K562 (cell line): ENCODE measurements around the gene ZNF335. TPM values are rescaled to one million over a fixed set of nuclear protein-coding genes. Genes with fewer than 3 reads are reported as not detected.

Source experiments
- CBX8 ChIP-seq: fragments of 200-600 bp; sonication (generic); IDR thresholded peaks from 2 replicates; pipeline ENCODE4 v1.6.1; 2012; ENCODE audit warnings: borderline replicate concordance, mixed run types, low read depth, mild to moderate bottlenecking, moderate library complexity, mixed read lengths, low read length, control low read depth, inconsistent platforms; ENCODE audit not compliant: poor library complexity, severe bottlenecking; ENCODE audit errors: extremely low read depth
- CHD1 ChIP-seq: fragments of 200-600 bp; sonication (generic); IDR thresholded peaks from one replicate; pipeline ENCODE4 v1.6.1; 2012; ENCODE audit warnings: mild to moderate bottlenecking, moderate library complexity, low read length, inconsistent platforms
- ETV1 ChIP-seq: fragments of 450-650 bp; conservative IDR thresholded peaks from 2 replicates; pipeline ENCODE4 v1.6.1; 2016; ENCODE audit warnings: missing genetic modification characterization, control low read depth, low read depth, missing compliant biosample characterization
- ETV6 ChIP-seq, 3 experiments: fragments of 150-350 bp in 1 of 3; sonication (generic) in 1 of 3; formaldehyde crosslinking in 1 of 3; IDR thresholded peaks; 2 replicates each; pipeline versions ENCODE4 v1.6.1 to v1.8.0; 2014 to 2022; ENCODE audit warnings: borderline replicate concordance in 2 of 3, low read depth in 2 of 3, antibody characterized with exemption in 1 of 3, low read length in 1 of 3, mild to moderate bottlenecking in 1 of 3, missing genetic modification reagents in 1 of 3
- FOSL1 ChIP-seq: fragments of 200-800 bp; sonication (Bioruptor generic); conservative IDR thresholded peaks from 2 replicates; pipeline ENCODE4 v1.6.1; 2016; ENCODE audit warnings: missing genetic modification characterization, missing compliant biosample characterization
- HLTF ChIP-seq: fragments of 450-650 bp; IDR thresholded peaks from 2 replicates; pipeline ENCODE4 v1.6.1; 2016
- IFI16 ChIP-seq: fragments of 250-450 bp; sonication (Bioruptor Pico); IDR thresholded peaks from 2 replicates; pipeline ENCODE4 v2.1.2; 2022; ENCODE audit warnings: mild to moderate bottlenecking, inconsistent platforms
- KHSRP ChIP-seq: fragments of 450-650 bp; IDR thresholded peaks from 2 replicates; pipeline ENCODE4 v1.6.1; 2017
- MTA3 ChIP-seq: fragments of 450-650 bp; formaldehyde crosslinking; IDR thresholded peaks from 2 replicates; pipeline ENCODE4 v1.6.1; 2017; ENCODE audit warnings: mild to moderate bottlenecking, borderline replicate concordance
- NR2C1 ChIP-seq, 2 experiments: fragments of 450-650 bp; IDR thresholded peaks; 2 replicates each; pipeline ENCODE4 v1.6.1; 2017; ENCODE audit warnings: mild to moderate bottlenecking in 2 of 2, antibody characterized with exemption in 1 of 2, inconsistent platforms in 1 of 2, missing compliant biosample characterization in 1 of 2, missing genetic modification characterization in 1 of 2
- OTX1 ChIP-seq: fragments of 450-650 bp; formaldehyde crosslinking; IDR thresholded peaks from 2 replicates; pipeline ENCODE4 v1.4.0; 2022; ENCODE audit warnings: mild to moderate bottlenecking
- XRCC5 ChIP-seq: fragments of 200-400 bp; formaldehyde crosslinking; IDR thresholded peaks from 2 replicates; pipeline ENCODE4 v1.6.1; 2017; ENCODE audit warnings: low read depth, mild to moderate bottlenecking, low read length
- ZEB2 ChIP-seq: fragments of 450-650 bp; IDR thresholded peaks from 2 replicates; pipeline ENCODE4 v1.6.1; 2016
- ZNF224 ChIP-seq: sonication (generic); formaldehyde crosslinking; IDR thresholded peaks from 2 replicates; pipeline ENCODE4 v1.8.0; 2022; ENCODE audit warnings: mild to moderate bottlenecking, missing genetic modification reagents
- ZNF408 ChIP-seq: fragments of 250-450 bp; sonication (Bioruptor Pico); IDR thresholded peaks from 2 replicates; pipeline ENCODE4 v1.4.0; 2020; ENCODE audit warnings: low read depth, mild to moderate bottlenecking, moderate library complexity
- polyA plus RNA-seq, 8 experiments: library from polyadenylated mRNA; depleted of rRNA in 4 of 8; stranded (reverse) in 5 of 8; unstranded in 3 of 8; fragments of >200 nt; fragmentation: Nextera tagmentation in 2 of 8; fragmentation: Illumina TruSeq in 1 of 8; extraction: Ambion mirVana in 2 of 8; extraction: Trizol in 1 of 8; gene quantifications; 2 replicates each; pipeline versions ENCODE4 v1.2.1 to v1.2.3, GENCODE V29; 2011 to 2014; ENCODE audit warnings: inconsistent platforms in 1 of 8, missing spikeins in 1 of 8
- total RNA-seq, 7 experiments: library from RNA; depleted of rRNA in 6 of 7; stranded (reverse); fragments of >200 nt in 6 of 7; fragmentation: Illumina TruSeq in 2 of 7; extraction: Trizol in 2 of 7; gene quantifications; 2 replicates each; pipeline versions ENCODE4 v1.2.1 to v1.2.3, GENCODE V29; 2011 to 2021; ENCODE audit warnings: low replicate concordance in 1 of 7
- TF ChIP-seq, protein P1 (sequence below): fragments of 450-650 bp; IDR thresholded peaks from 2 replicates; pipeline ENCODE4 v1.6.1; 2018; ENCODE audit warnings: mild to moderate bottlenecking, low read depth; ENCODE audit not compliant: partially characterized antibody
- TF ChIP-seq, protein P2 (sequence below): IDR thresholded peaks from 2 replicates; pipeline ENCODE4 v1.6.1; 2016; ENCODE audit warnings: missing genetic modification characterization, missing compliant biosample characterization
- TF ChIP-seq, protein P3 (sequence below): sonication (generic); formaldehyde crosslinking; IDR thresholded peaks from 2 replicates; pipeline ENCODE4 v1.8.1; 2022; ENCODE audit warnings: missing genetic modification reagents
- TF ChIP-seq, protein P4 (sequence below): sonication (generic); formaldehyde crosslinking; IDR thresholded peaks from 2 replicates; pipeline ENCODE4 v1.9.0; 2022; ENCODE audit warnings: mild to moderate bottlenecking, missing genetic modification reagents
- TF ChIP-seq, protein P5 (sequence below): fragments of 450-650 bp; IDR thresholded peaks from one replicate; pipeline ENCODE4 v1.6.1; 2018; ENCODE audit warnings: mild to moderate bottlenecking, moderate library complexity; ENCODE audit not compliant: partially characterized antibody

ZNF335 gene
- total and polyA plus RNA-seq, 9 of the 15 experiments (the other 6 are each of a cell fraction or from before 2014, with no cell fraction given) = 0.39 to 16.0 (median 7.6) TPM

DNA sequence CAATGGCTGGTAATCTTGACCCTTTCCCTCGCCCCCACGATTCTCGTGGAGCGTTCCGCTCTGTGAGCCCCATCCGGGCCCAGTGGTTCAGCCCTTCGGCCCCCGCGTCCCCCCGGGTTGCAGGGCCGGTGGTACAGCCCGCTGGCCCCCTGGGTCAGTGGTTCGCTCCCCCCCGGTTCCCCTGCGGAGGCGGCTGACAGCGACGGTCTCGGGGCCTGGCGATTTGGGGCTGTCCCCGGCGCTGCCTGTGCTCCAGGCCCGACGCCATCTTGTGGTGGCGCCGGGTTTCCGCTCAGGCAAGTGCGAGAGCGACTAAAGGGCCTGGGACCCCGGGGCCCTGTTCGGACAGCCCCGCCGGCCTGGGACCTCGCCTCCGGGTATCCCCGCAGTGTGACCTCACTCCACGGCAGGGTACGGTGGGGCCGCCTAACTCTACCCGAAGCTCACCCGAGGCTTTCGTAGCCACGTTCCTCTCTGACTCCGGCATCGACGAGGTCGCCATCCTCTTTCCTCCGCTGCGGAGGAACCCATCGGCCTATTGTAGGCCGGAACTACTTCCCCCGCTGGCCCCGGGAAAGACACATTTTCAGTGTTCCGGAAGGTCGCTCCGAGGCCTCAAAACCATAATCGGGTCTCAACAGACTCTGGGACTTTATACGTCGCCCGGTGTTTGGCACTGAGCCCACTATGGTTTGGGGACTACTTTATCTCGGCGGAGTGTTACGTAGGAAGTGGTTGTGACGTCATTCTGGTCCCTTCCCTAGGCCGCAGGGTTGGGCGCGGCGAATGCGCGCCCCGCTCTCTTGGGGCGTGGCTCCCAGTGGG, at the start of gene ZNF335 (continued):
- TF ChIP-seq, protein P1, sequence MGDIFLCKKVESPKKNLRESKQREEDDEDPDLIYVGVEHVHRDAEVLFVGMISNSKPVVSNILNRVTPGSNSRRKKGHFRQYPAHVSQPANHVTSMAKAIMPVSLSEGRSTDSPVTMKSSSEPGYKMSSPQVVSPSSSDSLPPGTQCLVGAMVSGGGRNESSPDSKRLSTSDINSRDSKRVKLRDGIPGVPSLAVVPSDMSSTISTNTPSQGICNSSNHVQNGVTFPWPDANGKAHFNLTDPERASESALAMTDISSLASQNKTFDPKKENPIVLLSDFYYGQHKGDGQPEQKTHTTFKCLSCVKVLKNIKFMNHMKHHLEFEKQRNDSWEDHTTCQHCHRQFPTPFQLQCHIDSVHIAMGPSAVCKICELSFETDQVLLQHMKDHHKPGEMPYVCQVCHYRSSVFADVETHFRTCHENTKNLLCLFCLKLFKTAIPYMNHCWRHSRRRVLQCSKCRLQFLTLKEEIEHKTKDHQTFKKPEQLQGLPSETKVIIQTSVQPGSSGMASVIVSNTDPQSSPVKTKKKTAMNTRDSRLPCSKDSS = no peak
- TF ChIP-seq OTX1 (0 out of 2 replicates have a peak, but pooled peaks have one; percentile 26), KHSRP (peak; percentile 97), CBX8 (no peak), ZEB2 (no peak), XRCC5 (peak; percentile 62; the same call in 1 of the 2 replicates), MTA3 (peak; percentile 97), IFI16 (peak; percentile 64; the same call in 1 of the 2 replicates), ZNF408 (CRISPR knock-in tag) (no peak), ETV1 (tag) (peak; percentile 96), CHD1 (peak; percentile 11), NR2C1 (IDR thresholded peaks at IDR 0.05) (peak; percentile 79), NR2C1 (tag; IDR thresholded peaks at IDR 0.05) (peak; percentile 63), ETV6 (IDR thresholded peaks at IDR 0.05; ENCODE audit: borderline replicate concordance in 1 of 2, low read depth in 2 of 2, low read length in 1 of 2) (no peak), ETV6 (CRISPR knock-in tag; IDR thresholded peaks at IDR 0.05; ENCODE audit: borderline replicate concordance) (no peak), HLTF (peak; percentile 92; the same call in 1 of the 2 replicates), ZNF224 (CRISPR knock-in tag) (0 out of 2 replicates have a peak, but pooled peaks have one; percentile 39), FOSL1 (tag) (peak; percentile 92)
- TF ChIP-seq, protein P2, sequence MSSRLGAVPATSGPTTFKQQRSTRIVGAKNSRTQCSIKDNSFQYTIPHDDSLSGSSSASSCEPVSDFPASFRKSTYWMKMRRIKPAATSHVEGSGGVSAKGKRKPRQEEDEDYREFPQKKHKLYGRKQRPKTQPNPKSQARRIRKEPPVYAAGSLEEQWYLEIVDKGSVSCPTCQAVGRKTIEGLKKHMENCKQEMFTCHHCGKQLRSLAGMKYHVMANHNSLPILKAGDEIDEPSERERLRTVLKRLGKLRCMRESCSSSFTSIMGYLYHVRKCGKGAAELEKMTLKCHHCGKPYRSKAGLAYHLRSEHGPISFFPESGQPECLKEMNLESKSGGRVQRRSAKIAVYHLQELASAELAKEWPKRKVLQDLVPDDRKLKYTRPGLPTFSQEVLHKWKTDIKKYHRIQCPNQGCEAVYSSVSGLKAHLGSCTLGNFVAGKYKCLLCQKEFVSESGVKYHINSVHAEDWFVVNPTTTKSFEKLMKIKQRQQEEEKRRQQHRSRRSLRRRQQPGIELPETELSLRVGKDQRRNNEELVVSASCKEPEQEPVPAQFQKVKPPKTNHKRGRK (tag) = no peak
- TF ChIP-seq, protein P3, sequence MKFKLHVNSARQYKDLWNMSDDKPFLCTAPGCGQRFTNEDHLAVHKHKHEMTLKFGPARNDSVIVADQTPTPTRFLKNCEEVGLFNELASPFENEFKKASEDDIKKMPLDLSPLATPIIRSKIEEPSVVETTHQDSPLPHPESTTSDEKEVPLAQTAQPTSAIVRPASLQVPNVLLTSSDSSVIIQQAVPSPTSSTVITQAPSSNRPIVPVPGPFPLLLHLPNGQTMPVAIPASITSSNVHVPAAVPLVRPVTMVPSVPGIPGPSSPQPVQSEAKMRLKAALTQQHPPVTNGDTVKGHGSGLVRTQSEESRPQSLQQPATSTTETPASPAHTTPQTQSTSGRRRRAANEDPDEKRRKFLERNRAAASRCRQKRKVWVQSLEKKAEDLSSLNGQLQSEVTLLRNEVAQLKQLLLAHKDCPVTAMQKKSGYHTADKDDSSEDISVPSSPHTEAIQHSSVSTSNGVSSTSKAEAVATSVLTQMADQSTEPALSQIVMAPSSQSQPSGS (CRISPR knock-in tag) = peak; percentile 97
- TF ChIP-seq, protein P4, sequence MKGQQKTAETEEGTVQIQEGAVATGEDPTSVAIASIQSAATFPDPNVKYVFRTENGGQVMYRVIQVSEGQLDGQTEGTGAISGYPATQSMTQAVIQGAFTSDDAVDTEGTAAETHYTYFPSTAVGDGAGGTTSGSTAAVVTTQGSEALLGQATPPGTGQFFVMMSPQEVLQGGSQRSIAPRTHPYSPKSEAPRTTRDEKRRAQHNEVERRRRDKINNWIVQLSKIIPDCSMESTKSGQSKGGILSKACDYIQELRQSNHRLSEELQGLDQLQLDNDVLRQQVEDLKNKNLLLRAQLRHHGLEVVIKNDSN = peak; percentile 53; the same call in 1 of the 2 replicates
- TF ChIP-seq, protein P5, sequence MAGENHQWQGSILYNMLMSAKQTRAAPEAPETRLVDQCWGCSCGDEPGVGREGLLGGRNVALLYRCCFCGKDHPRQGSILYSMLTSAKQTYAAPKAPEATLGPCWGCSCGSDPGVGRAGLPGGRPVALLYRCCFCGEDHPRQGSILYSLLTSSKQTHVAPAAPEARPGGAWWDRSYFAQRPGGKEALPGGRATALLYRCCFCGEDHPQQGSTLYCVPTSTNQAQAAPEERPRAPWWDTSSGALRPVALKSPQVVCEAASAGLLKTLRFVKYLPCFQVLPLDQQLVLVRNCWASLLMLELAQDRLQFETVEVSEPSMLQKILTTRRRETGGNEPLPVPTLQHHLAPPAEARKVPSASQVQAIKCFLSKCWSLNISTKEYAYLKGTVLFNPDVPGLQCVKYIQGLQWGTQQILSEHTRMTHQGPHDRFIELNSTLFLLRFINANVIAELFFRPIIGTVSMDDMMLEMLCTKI = no peak
